HG02763 (cell line): Measurements from ENCODE around the gene METAP1D.

Source experiments
- ATAC-seq: cut with Tn5 transposase; IDR thresholded peaks from one replicate; pipeline ENCODE4 v1.9.1; 2021; ENCODE audit warnings: mild to moderate bottlenecking, moderate library complexity; ENCODE audit not compliant: unreplicated experiment

METAP1D gene

DNA sequence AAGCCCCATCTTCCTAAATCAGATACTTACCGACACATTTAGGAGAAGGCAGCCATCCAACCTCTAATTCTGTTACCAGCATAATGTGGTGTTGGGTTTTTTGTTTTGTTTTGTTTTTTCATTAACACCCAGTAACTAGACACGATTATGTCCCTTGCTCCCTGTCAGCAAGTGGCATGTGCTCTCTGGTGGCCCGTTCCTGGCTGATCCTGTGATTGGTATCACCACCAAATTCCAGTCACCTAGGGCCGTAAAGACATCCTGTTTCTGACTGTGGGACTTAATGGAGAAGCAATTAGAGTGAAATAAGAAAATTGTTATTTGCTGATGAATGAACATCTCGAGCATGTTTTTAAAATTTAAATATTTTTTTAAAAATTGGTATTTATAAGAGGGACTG is 79.7 kb downstream of the METAP1D start:
- no peak for ATAC-seq

DNA sequence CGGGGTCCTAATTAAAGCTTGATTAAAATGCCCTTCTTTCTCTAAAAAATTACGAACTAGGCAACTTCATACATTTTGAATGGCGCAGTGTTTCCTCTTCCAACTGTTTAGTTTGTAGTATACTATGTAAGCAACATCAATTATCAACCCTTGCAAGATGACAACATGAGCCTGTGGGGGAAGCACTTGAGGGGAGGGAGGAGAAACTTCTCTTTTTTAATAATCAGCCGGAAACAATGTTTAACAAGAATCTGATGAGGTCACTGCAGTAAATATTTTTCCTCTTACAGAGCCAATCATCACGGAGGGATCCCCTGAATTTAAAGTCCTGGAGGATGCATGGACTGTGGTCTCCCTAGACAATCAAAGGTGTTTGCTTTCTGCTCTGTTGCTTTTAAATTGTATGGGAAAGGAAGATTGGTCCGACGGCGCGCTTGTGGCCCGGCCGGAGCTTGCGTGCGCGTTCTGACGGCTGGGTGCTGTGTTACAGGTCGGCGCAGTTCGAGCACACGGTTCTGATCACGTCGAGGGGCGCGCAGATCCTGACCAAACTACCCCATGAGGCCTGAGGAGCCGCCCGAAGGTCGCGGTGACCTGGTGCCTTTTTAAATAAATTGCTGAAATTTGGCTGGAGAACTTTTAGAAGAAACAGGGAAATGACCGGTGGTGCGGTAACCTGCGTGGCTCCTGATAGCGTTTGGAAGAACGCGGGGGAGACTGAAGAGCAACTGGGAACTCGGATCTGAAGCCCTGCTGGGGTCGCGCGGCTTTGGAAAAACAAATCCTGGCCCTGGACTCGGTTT is 80.3 kb downstream of the METAP1D start:
- ATAC-seq, result no peak

DNA sequence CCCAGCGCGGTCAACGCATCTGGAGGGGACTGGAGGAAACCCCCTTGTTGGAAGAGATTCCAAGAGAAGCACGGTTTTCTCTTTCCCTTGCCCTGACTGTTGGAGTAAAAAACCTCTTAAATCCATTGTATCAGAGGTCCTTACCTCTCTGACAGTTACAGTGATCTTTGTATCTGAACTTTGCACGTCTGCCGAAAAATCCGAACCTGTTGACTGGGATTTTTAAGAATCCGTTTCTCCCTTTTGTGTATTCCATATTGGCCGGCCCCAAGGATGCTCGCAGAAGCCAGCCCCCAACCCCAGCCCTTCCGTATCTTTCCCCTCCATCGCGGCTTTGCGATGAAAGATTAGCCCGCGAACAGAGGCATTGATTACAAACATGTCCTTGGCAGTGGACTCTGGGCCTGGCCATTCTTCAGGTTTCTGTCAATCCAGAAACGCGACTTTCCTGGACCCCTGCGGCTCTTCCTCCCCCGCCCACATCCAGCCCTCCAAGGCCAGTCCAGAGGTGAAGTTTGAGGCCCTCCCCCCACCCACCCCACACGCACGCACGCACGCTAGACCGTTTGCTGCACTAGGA is 81.0 kb downstream of the METAP1D start:
- no peak for ATAC-seq

DNA sequence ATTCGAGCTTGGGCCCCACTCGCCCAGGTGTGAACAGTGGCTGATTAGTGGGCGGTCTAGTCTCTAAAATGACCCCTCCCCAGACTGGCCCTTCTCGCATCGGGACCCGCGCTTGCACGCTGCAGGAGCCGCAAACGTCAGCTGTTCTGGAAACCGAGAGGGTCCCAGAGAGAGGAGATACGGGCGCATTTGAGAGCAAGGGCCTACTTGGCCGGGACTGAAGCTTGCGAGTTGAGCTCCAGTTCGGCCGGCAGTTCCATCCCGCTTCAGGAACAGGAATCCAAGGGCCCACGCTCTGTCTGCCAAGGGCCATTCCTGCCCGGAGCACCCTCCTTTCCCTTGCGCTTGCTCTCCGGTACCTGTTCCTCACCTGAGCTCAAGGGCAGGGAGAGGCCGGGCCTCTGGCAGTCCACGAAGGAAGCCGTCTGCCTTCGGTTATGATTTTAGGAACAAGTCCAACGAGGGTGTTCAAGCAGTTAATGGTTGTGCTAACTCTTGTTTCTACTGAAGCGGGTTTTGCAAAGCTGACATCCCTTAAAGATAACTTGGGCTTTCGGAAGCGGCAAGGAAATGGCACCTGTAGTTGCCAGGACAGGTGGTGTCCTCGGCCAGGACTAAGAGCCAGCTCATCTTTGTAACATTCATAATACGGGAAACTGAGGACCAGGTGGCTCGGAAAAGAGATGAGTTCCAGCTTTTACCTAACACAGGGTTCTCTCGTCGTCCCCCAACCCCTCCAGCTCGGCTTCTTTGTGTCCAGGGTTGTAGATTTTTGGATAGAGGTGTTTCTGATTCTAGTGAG is 81.7 kb downstream of the METAP1D start:
- no peak for ATAC-seq

DNA sequence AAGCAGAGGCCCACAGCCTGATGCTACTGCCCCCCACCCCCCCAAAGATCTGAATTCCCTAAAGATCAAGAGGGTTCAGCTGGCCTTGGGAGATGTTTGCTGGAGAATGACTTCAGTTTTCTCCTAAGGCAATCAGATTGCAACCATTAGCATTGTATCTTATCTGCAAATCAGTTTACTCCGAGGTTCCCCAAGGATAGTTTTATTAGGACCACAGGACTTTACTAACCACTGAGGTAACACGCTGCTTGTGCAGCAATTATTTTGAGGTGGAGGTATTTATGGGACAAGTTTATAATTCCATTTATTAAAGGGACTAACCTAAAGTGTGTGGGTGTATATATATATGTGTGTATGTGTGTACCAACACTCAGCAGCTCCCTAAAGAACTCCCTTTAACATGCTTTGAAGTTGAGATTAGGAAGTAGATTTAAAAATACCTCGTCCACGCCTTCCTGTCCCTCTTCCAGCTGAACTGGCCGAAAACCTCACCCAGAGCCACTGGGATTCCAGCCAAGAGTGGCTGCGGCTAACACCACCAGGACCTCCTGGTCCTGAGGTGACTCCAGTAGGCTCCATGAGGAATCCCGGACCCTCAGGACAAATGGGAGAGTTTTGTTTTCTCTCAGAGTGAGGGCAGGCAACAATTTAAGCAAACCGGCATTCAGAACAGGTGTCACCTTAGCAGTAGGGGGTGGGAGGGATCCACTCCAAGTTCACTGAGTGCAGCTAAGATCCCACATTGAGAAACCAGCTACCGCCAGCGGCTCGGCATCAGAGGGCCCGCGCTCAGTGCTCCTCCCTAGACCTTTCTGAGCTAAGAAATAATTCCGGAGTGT is 82.6 kb downstream of the METAP1D start:
- no peak for ATAC-seq

DNA sequence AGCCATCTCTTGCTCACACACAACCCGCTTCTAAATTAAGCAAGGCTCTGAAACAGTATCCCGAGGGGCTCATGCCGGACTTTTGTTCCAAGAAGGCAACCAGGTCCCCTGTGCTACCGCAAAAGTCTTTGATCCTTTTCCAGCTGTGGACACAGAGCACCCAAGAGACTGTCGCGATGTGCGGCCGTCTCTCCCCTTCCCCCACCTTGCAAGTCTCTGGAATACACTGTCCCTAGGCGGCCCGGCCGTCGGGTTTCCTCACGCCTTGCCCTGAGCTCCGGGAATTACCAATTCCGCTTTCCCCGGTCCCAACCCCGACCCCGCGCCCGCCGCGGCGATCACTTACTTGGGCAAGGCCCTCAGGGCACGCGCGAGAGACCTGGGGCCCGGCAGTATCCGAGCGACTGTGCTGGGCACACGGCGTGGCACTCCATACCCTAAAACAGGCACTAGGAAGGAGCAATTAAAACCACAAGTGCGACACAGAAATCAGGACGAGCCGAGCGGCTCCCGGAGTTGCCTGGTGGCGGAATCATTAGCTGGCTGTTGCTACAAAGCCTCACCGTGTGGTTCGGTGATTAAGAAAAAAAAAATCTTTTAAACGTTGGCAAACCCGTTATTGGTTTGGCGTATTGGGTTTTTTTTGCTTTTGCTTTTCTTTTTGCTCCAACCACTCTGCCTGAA is 83.3 kb downstream of the METAP1D start:
- no peak for ATAC-seq

DNA sequence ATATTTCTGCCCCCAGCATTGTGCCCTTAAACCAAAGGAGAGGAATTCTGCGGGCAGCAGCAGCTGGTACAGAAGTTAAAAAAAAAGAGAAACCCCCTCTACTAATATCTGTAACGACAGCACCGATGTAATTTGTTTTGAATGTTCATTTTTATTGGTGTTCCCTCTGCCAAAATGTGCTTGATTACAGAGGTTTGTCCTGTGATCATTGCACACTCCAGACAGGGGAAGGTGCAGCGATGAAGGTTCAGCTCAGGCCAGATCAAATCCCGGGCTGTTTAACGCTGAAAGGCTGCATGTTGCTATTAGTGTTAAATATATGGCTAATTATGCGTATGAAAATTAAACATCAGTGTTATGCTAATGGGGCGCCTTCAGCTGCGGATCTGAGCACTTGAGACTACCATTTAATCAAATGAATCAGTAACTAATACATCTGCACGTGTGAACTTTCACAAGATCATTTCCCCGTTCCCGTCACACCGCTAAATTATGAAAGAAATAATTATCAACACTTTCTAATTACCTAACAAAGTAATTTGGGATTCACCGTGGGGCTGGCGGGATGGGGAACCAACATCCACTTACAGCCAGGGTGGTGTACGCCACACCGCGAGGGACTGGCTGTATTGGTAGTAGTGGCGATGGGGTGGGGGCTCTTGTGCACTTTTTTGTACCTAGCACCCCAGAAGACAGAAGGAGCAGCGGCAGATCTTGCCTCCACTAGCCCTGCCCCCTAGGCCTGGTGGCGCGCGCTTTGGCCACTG is 84.1 kb downstream of the METAP1D start:
- no peak for ATAC-seq

DNA sequence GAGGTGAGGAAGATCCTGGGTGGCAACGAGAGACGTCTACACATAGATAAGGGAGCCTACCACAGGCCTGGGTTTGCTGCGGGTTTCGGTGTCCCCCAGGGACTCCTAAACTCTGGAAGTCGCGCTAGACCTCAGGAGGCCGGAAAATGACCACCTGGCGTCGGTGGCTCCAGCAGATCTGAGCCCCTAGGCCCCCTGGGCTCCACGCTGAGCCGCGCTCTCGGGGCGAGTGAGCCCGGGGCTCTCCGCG is 84.6 kb downstream of the METAP1D start:
- ATAC-seq, result no peak

DNA sequence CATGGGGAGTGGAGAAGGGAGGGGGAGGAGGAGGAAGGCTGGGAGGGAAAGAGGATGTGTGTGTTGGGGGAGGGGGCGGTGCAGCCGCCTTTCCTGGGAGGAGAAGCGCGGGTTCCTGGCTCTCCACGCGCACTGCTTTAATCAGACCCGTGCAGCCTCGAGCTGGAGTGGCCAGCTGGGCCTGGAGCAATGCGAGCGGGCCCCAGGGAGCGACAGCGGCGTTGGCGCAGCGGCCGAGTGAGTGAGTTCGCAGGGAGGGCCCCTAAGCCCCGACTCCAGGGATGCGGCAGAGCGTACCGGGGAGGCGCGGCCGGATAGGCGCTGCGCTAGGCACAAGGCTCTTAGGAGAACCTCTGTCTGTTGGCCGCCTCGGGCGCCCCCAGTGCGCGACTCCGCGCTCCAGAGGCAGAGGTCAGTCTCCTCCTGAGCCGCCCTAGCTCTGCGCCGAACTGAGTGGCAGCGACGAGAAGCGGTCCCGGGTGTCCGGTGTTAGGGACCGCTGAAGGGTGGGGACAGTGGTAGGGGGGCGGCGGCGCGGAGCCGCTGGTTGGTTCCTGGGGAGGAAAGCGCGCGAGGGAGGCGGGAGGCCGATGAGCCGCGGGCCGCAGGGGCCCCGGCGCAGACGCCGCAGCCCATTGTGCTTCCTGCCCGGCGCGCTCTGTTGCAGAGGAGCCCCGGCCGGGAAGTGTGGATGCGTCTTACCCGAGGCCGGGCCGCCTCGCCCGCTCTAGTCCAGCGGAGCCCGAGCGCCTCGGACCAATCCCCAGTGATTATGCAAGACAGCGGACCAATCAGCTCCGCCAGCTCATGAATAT is 85.1 kb downstream of the METAP1D start:
- peak; percentile 79 for ATAC-seq

DNA sequence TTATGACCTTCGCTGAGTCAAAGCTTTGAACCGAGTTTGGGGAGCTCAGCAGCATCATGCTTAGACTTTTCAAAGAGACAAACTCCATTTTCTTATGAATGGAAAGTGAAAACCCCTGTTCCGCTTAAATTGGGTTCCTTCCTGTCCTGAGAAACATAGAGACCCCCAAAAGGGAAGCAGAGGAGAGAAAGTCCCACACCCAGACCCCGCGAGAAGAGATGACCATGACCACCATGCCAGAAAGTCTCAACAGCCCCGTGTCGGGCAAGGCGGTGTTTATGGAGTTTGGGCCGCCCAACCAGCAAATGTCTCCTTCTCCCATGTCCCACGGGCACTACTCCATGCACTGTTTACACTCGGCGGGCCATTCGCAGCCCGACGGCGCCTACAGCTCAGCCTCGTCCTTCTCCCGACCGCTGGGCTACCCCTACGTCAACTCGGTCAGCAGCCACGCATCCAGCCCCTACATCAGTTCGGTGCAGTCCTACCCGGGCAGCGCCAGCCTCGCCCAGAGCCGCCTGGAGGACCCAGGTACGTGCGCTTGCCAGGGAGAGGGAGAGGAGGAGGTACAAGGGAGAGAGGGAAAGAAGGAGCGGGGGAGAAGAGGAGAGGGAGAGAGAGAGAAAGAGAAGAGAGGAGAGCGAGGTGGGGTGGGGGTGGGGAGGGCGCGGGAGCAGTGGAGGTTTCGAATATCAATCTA is 85.9 kb downstream of the METAP1D start, which contains the start of gene DLX1:
TSS of gene DLX1 (plus strand) at position 48 of the 700 bp plus-strand sequence. CDS start at position 219, 171 bp downstream.
- no peak for ATAC-seq

DNA sequence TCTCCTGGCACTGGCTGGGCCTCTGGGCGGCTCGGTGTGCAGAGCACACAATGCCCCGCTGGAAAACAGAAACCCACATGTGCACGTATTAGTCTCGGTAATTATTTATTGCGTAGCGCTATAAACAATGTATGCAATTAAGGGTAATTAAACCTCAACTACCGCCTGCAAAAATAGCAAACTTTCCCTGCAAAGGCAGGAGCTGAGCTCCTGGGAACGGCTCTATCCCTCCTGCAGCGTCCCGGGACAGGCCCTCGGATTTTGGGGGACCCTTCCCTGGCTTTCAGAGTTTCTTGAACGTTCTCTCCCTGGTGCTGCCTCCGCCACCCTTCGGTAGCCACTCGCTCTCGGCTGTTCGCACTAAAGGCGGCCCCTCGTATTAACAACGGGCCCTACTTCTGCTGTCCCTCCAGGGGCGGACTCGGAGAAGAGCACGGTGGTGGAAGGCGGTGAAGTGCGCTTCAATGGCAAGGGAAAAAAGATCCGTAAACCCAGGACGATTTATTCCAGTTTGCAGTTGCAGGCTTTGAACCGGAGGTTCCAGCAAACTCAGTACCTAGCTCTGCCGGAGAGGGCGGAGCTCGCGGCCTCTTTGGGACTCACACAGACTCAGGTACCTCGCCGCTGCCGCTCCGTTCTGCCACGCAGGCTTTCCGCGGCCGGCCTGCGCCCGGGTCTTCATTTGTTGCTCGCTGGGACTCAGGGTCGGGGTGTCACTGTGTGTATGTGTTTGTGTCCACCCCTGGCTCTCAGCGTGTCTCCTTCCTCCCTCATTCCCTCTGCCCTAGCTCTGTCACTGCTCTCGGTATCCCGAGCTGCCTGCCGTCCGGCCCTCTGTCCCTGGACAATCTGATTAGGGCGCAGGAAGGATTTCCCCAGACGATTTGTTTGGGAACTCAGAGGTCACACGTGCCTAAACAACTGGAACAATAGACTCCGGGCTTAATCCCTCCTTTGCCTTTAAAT is 86.8 kb downstream of the METAP1D start:
- no peak for ATAC-seq

DNA sequence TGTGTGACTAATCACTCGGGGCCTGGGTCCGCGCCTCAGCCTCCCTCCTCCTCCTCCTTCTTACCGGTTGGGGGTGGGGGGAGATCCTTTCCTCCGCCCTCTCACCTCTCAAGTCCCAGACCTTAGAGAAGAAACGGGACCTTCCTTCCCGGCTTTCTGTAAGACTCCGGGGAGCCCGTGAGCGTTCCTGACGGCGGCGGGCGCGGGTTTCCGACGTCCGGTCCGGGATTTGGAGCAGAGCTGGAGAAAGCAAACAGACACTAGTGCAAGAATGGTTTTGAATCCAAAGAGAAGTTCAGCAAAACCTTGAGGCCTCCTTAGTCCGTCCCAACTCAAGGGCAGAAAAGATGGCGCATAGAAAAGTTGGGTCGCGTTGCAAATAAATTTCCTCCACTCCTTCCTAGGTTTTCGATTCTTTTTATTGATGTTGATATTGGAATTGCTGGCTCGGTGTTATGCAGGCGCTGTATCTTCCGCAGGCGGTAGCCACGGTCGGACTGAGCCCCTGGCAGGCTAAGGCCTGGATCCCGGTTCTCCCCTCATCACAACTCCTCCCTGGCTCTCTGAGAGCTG is 87.5 kb downstream of the METAP1D start:
- no peak for ATAC-seq

DNA sequence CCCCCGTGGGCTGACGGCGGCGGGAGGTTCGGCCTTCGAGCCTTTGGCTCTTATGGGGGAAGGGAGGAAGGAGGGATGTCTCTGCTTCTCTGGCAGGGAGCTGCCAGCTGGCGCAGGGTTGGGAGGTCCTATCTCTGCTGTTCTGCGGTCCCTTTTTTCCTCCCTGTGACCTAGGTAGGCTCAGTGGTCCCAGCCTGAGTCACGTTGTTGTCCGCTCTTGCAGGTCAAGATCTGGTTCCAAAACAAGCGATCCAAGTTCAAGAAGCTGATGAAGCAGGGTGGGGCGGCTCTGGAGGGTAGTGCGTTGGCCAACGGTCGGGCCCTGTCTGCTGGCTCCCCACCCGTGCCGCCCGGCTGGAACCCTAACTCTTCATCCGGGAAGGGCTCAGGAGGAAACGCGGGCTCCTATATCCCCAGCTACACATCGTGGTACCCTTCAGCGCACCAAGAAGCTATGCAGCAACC is 88.1 kb downstream of the METAP1D start:
- no peak for ATAC-seq

DNA sequence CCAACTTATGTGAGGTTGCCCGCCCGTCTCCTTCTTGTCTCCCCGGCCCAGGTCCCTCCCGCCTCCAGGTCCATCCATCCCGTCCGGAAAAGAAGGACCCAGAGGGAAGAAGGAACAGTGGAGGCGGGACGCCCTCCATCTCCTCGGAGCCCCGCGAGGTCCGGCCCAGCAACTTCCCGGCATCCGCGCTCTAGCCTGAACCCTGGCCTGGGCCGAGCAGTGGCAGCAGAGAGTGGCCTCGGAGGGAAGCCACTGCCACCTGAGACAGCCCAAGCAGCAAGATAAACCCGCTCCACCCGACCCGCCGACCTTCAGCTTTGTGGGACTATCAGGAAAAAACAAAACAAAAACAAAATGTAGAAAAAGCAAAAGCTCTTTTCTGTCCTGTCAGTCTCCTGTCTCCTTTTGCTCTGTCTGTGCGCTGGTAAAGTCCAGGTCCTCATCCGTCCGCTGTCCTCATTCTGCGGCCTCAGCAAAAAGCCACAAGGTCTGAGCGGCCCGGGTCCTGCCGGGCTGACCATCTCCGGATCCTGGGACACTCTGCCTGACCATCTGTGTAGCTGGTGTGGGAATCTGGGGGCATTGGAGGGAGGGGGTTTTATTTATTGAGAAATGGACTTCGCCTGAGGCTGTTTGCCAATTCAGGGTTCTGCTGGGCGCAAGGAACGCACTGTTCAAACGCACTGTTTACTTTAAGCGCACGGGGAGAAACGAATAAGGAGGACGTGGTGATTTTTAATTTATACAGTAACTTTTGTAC is 88.7 kb downstream of the METAP1D start:
- no peak for ATAC-seq

DNA sequence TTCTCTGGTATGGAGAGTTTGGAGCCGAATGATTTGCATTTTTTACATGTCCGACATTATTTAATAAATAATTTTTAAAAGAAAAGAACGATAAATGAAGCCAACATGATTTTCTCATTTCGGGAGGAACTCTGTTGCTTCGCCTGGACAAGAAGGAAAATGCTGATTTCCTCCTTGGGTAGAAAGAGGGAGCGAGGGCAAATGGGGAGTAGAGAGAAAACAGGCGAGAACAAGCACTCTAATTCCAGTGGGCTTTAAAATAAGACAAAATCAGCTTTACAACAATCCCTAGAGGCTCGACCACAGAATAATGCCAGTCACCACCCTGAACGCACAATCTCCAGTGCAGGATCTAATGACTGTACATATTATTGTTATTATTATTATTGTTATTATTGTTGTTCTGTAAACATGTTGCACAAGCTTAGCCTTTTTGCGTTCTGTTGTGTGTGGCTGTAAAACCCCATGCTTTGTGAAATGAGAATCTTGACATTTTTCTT is 89.3 kb downstream of the METAP1D start:
- ATAC-seq, result no peak

DNA sequence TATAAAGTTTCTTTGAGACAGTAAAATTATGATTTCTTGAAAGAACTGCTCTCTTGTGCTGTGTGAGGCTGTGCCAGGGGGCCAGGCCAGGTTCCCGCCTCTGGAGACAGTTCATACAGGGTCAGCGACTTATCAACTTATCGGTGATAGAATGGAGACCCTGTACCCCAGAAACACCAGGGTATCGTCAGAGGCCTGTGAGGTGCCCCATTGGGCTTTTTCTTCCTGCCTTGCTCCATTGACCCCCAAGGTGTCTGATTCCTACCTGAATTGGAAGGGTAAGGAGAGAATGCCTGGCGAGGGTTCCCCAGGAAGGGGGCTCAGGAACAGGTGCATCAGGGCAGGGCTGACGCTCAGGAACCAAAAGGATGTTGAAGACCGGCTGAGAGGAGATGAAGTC is 89.9 kb downstream of the METAP1D start:
- ATAC-seq, result no peak
